ENCODE results near the gene LRCH1. TPM values are rescaled to one million over a fixed set of nuclear protein-coding genes. Genes with fewer than 3 reads are reported as not detected.
A peak's percentile ranks its signal among the peaks of the same experiment; 100 is the strongest.

The LRCH1 gene
- total and polyA plus RNA-seq, 2 donors (not counting 1 experiment from before 2014, with no cell fraction given) = 12.0 to 12.4 TPM

DNA sequence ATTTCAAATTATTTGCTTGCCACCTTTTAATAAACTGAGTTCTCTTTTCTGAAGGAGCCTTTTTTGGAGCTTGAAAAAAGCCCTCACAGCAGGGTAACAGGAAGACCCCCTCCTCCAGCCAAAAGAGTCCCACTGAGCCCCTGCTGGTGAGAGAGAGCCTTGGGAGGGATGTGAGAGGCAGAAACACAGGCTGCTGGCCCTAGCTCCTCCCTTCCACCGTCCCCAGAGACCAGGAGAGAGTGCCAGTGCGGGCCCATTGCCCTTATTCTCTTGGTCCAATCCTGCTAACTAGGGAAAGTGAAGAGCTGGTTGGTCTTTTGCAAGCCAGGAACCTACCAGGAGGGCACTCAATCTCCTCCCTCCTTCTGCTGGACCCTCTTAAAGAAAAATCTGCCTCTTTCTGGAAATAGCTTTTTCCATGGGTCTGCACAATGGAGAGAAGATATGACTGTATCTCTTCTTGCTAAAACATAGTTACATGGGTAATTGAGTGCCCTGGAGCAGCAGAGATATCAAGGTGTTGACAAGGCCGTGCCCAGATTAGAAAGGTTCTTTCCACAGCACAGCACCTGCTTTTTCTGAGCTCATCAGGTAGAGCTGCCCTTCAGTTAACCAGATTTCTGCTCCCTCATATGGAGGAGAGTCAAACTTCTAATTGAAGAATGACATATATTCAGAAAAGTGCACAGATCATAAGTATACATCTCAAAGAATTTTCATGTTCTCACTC lies 113.9 kb downstream of the LRCH1 start:
- TF ChIP-seq, protein P1, sequence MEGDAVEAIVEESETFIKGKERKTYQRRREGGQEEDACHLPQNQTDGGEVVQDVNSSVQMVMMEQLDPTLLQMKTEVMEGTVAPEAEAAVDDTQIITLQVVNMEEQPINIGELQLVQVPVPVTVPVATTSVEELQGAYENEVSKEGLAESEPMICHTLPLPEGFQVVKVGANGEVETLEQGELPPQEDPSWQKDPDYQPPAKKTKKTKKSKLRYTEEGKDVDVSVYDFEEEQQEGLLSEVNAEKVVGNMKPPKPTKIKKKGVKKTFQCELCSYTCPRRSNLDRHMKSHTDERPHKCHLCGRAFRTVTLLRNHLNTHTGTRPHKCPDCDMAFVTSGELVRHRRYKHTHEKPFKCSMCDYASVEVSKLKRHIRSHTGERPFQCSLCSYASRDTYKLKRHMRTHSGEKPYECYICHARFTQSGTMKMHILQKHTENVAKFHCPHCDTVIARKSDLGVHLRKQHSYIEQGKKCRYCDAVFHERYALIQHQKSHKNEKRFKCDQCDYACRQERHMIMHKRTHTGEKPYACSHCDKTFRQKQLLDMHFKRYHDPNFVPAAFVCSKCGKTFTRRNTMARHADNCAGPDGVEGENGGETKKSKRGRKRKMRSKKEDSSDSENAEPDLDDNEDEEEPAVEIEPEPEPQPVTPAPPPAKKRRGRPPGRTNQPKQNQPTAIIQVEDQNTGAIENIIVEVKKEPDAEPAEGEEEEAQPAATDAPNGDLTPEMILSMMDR (conservative IDR thresholded peaks at IDR 0.05 in 1 of 2, IDR thresholded peaks at IDR 0.05 in 1 of 2; ENCODE audit: low read depth in 1 of 2, low read length in 2 of 2) = no peak
- no peak for TF ChIP-seq EZH2 (IDR thresholded peaks at IDR 0.05; ENCODE audit: low read length, missing control alignments)
- Histone ChIP-seq H3K27me3 (ENCODE audit: control insufficient read depth, insufficient read depth, low read length) (no peaks in the 10 kb centered on the region), H3K9ac (ENCODE audit: insufficient read depth, low read length) (no peak overlapping the region), H3K4me1 (ENCODE audit: control insufficient read depth, extremely low read depth, insufficient read depth, low read length) (peaks cover 8% of the 10 kb centered on the region), H3K4me2 (ENCODE audit: extremely low read depth, insufficient read depth, low read length) (no peak overlapping the region), H2AFZ (ENCODE audit: low read length) (no peak overlapping the region), H3K4me3 (replicated peaks in 1 of 4; ENCODE audit: control extremely low read depth in 1 of 4, insufficient read depth in 1 of 4, low read depth in 3 of 4, low read length in 4 of 4) (no peak overlapping the region), H3K9me3 (ENCODE audit: control insufficient read depth, insufficient read depth, low read depth, low read length) (no peaks in the 10 kb centered on the region), H4K20me1 (ENCODE audit: control insufficient read depth, extremely low read depth, insufficient read depth, low read length) (no peaks in the 10 kb centered on the region), H3K36me3 (ENCODE audit: control insufficient read depth, insufficient read depth, low read length) (peaks cover 2% of the 10 kb centered on the region), H3K79me2 (ENCODE audit: control insufficient read depth, insufficient read depth, low read length) (peaks cover 5% of the 10 kb centered on the region), H3K27ac (ENCODE audit: insufficient read depth, low read length) (no peak overlapping the region)
- DNase-seq (ENCODE audit: low read depth in 2 of 2) = no peak

DNA sequence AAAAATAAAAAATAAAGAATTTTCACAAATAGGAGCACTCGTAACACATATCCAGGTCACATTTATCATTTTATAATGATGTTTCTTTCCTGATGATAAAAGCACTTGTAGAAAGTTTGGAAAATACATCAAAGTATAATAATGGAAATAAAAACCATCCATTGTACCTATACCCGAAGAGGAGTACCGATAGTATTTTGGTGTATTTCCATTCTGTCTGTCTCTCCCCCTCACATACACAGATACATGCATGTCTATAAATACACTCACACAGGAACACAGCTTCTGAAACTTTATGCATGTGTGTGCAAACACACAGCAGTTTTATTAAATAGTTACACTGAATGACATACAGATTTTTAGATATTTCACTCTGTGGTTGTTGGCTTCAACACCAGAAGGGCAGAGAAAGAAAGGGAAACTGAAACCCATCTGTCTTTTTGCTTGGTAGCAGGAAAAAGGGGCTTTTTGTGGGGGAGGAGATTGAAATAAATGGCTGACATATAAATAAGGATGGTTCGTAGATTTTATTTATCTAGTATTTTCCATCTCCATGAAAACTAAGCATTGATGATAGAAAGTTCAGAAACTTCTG lies 114.8 kb downstream of the LRCH1 start:
- Histone ChIP-seq H3K4me3 (replicated peaks in 1 of 4; ENCODE audit: control extremely low read depth in 1 of 4, insufficient read depth in 1 of 4, low read depth in 3 of 4, low read length in 4 of 4) (peak overlapping the region; percentile 35 to 51 (median 42)), H3K4me1 (ENCODE audit: control insufficient read depth, extremely low read depth, insufficient read depth, low read length) (peaks cover 8% of the 10 kb centered on the region), H4K20me1 (ENCODE audit: control insufficient read depth, extremely low read depth, insufficient read depth, low read length) (no peaks in the 10 kb centered on the region), H2AFZ (ENCODE audit: low read length) (no peak overlapping the region), H3K9ac (ENCODE audit: insufficient read depth, low read length) (no peak overlapping the region), H3K4me2 (ENCODE audit: extremely low read depth, insufficient read depth, low read length) (peak overlapping the region; percentile 80), H3K27ac (ENCODE audit: insufficient read depth, low read length) (peak overlapping the region; percentile 54), H3K27me3 (ENCODE audit: control insufficient read depth, insufficient read depth, low read length) (no peaks in the 10 kb centered on the region), H3K79me2 (ENCODE audit: control insufficient read depth, insufficient read depth, low read length) (peaks cover 8% of the 10 kb centered on the region), H3K36me3 (ENCODE audit: control insufficient read depth, insufficient read depth, low read length) (peaks cover 4% of the 10 kb centered on the region), H3K9me3 (ENCODE audit: control insufficient read depth, insufficient read depth, low read depth, low read length) (no peaks in the 10 kb centered on the region)
- DNase-seq (ENCODE audit: low read depth in 2 of 2) = peak in 1 of 2 donors; percentile 31
- TF ChIP-seq, protein P1 (conservative IDR thresholded peaks at IDR 0.05 in 1 of 2, IDR thresholded peaks at IDR 0.05 in 1 of 2; ENCODE audit: low read depth in 1 of 2, low read length in 2 of 2) = no peak
- no peak for TF ChIP-seq EZH2 (IDR thresholded peaks at IDR 0.05; ENCODE audit: low read length, missing control alignments)

DNA sequence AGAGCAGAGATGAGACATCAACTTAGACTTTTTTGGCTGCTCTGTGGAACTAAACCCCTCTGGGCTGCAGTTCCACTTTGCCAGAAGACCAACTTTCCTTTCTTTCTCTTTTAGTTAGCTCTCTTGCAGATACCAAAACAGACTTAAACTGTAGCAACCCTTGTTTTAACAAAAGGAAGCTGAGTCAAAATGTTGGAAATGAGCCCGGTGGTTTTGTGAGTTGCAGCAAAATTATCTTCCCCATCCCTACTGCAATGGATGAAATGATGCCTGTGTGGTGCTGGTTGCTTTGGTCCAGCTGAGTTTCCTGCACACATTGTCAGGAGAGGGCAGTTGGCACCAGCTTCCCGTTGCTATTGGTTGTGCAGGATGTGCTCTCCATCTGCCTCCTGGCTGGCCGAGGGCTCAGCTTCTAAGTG lies 115.3 kb downstream of the LRCH1 start:
- Histone ChIP-seq H3K9me3 (ENCODE audit: control insufficient read depth, insufficient read depth, low read depth, low read length) (no peaks in the 10 kb centered on the region), H4K20me1 (ENCODE audit: control insufficient read depth, extremely low read depth, insufficient read depth, low read length) (no peaks in the 10 kb centered on the region), H2AFZ (ENCODE audit: low read length) (no peak overlapping the region), H3K4me2 (ENCODE audit: extremely low read depth, insufficient read depth, low read length) (peak overlapping the region; percentile 80), H3K27ac (ENCODE audit: insufficient read depth, low read length) (peak overlapping the region; percentile 54), H3K4me1 (ENCODE audit: control insufficient read depth, extremely low read depth, insufficient read depth, low read length) (peaks cover 8% of the 10 kb centered on the region), H3K9ac (ENCODE audit: insufficient read depth, low read length) (no peak overlapping the region), H3K79me2 (ENCODE audit: control insufficient read depth, insufficient read depth, low read length) (peaks cover 8% of the 10 kb centered on the region), H3K36me3 (ENCODE audit: control insufficient read depth, insufficient read depth, low read length) (peaks cover 4% of the 10 kb centered on the region), H3K27me3 (ENCODE audit: control insufficient read depth, insufficient read depth, low read length) (no peaks in the 10 kb centered on the region), H3K4me3 (replicated peaks in 1 of 4; ENCODE audit: control extremely low read depth in 1 of 4, insufficient read depth in 1 of 4, low read depth in 3 of 4, low read length in 4 of 4) (peak overlapping the region; percentile 35 to 51 (median 42))
- TF ChIP-seq EZH2 (IDR thresholded peaks at IDR 0.05; ENCODE audit: low read length, missing control alignments) = no peak
- TF ChIP-seq, protein P1 (conservative IDR thresholded peaks at IDR 0.05 in 1 of 2, IDR thresholded peaks at IDR 0.05 in 1 of 2; ENCODE audit: low read depth in 1 of 2, low read length in 2 of 2) = no peak
- peak; percentile 92 to 94 for DNase-seq (ENCODE audit: low read depth in 2 of 2)

All from fibroblast of lung (primary cell).